CD14-positive monocyte (primary cell): ENCODE measurements around the gene DUSP6. TPM values are rescaled to one million over a fixed set of nuclear protein-coding genes. Genes with fewer than 3 reads are reported as not detected.

Source experiments
- DNase-seq, 3 donors: peaks; one replicate each; pipeline ENCODE4 v3.0.0-alpha.2; 2011 to 2022
- H2AFZ ChIP-seq: 2 replicates; pipeline ENCODE4 v1.6.0; 2012; ENCODE audit warnings: mild to moderate bottlenecking, low read depth, low read length, inconsistent platforms; ENCODE audit not compliant: insufficient read depth, poor library complexity, severe bottlenecking
- H3K27ac ChIP-seq, 2 donors: 1 replicate in 1 of 2; 2 replicates in 1 of 2; pipeline ENCODE4 v1.5.1; 2012 to 2013; ENCODE audit warnings: low read length in 2 of 2, control low read depth in 1 of 2, inconsistent platforms in 1 of 2, low read depth in 1 of 2, mild to moderate bottlenecking in 1 of 2
- H3K27me3 ChIP-seq, 2 donors: one replicate each; pipeline versions ENCODE4 v1.6.0 to v1.6.1; 2011 to 2013; ENCODE audit warnings: low read length in 2 of 2; ENCODE audit not compliant: control insufficient read depth in 2 of 2, insufficient read depth in 2 of 2
- H3K36me3 ChIP-seq, 2 donors: replicated peaks in 1 of 2; 1 replicate in 1 of 2; 2 replicates in 1 of 2; pipeline versions ENCODE4 v1.5.1 to v1.6.1; 2012 to 2013; ENCODE audit warnings: low read length in 2 of 2, control low read depth in 1 of 2, inconsistent platforms in 1 of 2, mild to moderate bottlenecking in 1 of 2; ENCODE audit not compliant: insufficient read depth in 2 of 2, control insufficient read depth in 1 of 2
- H3K4me1 ChIP-seq, 2 donors: 1 replicate in 1 of 2; 2 replicates in 1 of 2; pipeline versions ENCODE4 v1.5.1 to v1.6.1; 2012 to 2013; ENCODE audit warnings: low read length in 2 of 2, control low read depth in 1 of 2, inconsistent platforms in 1 of 2, mild to moderate bottlenecking in 1 of 2, moderate library complexity in 1 of 2; ENCODE audit not compliant: insufficient read depth in 2 of 2, control insufficient read depth in 1 of 2
- H3K4me2 ChIP-seq: replicated peaks from 2 replicates; pipeline ENCODE3; 2012; ENCODE audit warnings: low read length, moderate library complexity, mild to moderate bottlenecking; ENCODE audit not compliant: poor library complexity, severe bottlenecking; ENCODE audit errors: extremely low read depth
- H3K4me3 ChIP-seq, 3 experiments: fragments of 200-600 bp in 1 of 3; sonication (generic) in 1 of 3; replicated peaks in 1 of 3; 1 replicate in 2 of 3; 2 replicates in 1 of 3; pipeline ENCODE4 v1.5.1; 2011 to 2013; ENCODE audit warnings: low read length in 3 of 3, mild to moderate bottlenecking in 3 of 3, control low read depth in 2 of 3, low read depth in 2 of 3, inconsistent platforms in 1 of 3, moderate library complexity in 1 of 3
- H3K79me2 ChIP-seq: 2 replicates; pipeline ENCODE4 v1.6.0; 2012; ENCODE audit warnings: mild to moderate bottlenecking, control low read depth, inconsistent platforms, low read length, moderate library complexity; ENCODE audit not compliant: insufficient read depth
- H3K9ac ChIP-seq: 2 replicates; pipeline ENCODE4 v1.6.0; 2017; ENCODE audit warnings: low read length, mild to moderate bottlenecking; ENCODE audit not compliant: insufficient read depth, poor library complexity, severe bottlenecking
- H3K9me3 ChIP-seq, 2 donors: replicated peaks in 1 of 2; 1 replicate in 1 of 2; 2 replicates in 1 of 2; pipeline versions ENCODE4 v1.5.1 to v1.6.1; 2012 to 2013; ENCODE audit warnings: low read length in 2 of 2, control low read depth in 1 of 2; ENCODE audit not compliant: control insufficient read depth in 1 of 2, insufficient read depth in 1 of 2
- H4K20me1 ChIP-seq: 2 replicates; pipeline ENCODE4 v1.6.0; 2012; ENCODE audit warnings: mild to moderate bottlenecking, low read length, control low read depth, moderate library complexity; ENCODE audit not compliant: insufficient read depth
- H3K27ac Mint-ChIP-seq, 7 donors: one replicate each; pipeline ENCODE4 v1.8.0; 2020; ENCODE audit warnings: mild to moderate bottlenecking in 7 of 7, mixed read lengths in 7 of 7, moderate library complexity in 6 of 7, inconsistent platforms in 2 of 7
- H3K27me3 Mint-ChIP-seq, 3 donors: one replicate each; pipeline ENCODE4 v1.8.0; 2021 to 2022; ENCODE audit warnings: low read depth in 3 of 3, mild to moderate bottlenecking in 3 of 3, mixed read lengths in 3 of 3, moderate library complexity in 3 of 3, inconsistent platforms in 1 of 3
- H3K36me3 Mint-ChIP-seq, 2 donors: one replicate each; pipeline ENCODE4 v1.8.0; 2020; ENCODE audit warnings: mixed read lengths in 2 of 2, inconsistent platforms in 1 of 2, mild to moderate bottlenecking in 1 of 2
- H3K4me1 Mint-ChIP-seq: one replicate; pipeline ENCODE4 v1.8.0; 2020; ENCODE audit warnings: mild to moderate bottlenecking, mixed read lengths
- H3K4me3 Mint-ChIP-seq, 2 donors: one replicate each; pipeline ENCODE4 v1.8.0; 2020; ENCODE audit warnings: mild to moderate bottlenecking in 2 of 2, mixed read lengths in 2 of 2, moderate library complexity in 1 of 2
- H3K9me3 Mint-ChIP-seq, 7 donors: one replicate each; pipeline ENCODE4 v1.8.0; 2020 to 2022; ENCODE audit warnings: mixed read lengths in 7 of 7, mild to moderate bottlenecking in 6 of 7, moderate library complexity in 6 of 7, inconsistent platforms in 2 of 7
- CTCF ChIP-seq: fragments of 200-600 bp; IDR thresholded peaks from one replicate; pipeline ENCODE4 v1.8.0; 2022; ENCODE audit warnings: antibody characterized with exemption, mild to moderate bottlenecking
- WGBS: methylation state at CpG from one replicate; pipeline ENCODE4 v1.1.5; 2013; ENCODE audit warnings: missing lambda C conversion rate; ENCODE audit not compliant: insufficient coverage; 5-methylcytosine and 5-hydroxymethylcytosine counted together
- intact Hi-C, 2 donors: fragments of 100-400 bp; cut with micrococcal nuclease; formaldehyde crosslinking; loops; one replicate each; pipeline versions ENCODE4 v1.15.0 to v1.15.1; 2023
- polyA plus RNA-seq, 3 donors: library from polyadenylated mRNA; depleted of rRNA in 1 of 3; unstranded in 2 of 3; stranded (reverse) in 1 of 3; fragments of 300-500 nt in 2 of 3; fragments of >200 nt in 1 of 3; fragmentation: Illumina TruSeq in 2 of 3; gene quantifications; 1 replicate in 2 of 3; 2 replicates in 1 of 3; pipeline ENCODE4 v1.2.3, GENCODE V29; 2012 to 2021

The DUSP6 gene
- polyA plus RNA-seq, 3 donors: 195 to 880 (median 653) TPM

DNA sequence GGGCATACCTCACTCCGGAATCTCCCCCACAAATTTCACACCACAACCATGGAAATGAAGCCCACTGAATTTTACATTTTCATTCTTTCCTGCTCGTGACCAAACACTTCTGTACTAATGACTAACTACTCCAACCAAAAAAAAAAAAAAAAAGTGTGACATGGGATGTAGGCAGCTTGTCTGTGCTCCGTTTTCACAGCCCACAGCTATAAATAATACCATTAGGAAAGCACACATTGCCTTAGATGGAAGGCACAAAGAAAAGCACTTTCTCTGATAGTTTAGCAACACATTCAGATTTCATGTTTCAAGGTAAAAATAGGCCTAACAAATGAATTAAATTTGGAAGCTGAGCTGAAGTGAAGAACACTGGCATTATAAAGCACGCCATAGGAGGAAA, 42.5 kb downstream of the DUSP6 start:
- H3K27me3 ChIP-seq: no peaks in the 10 kb centered on the region
- no peak for TF ChIP-seq CTCF
- peaks cover 0 to 7% (median 0%) of the 10 kb centered on the region in 7 donors for H3K9me3 Mint-ChIP-seq
- no peak overlapping the region for H3K4me3 ChIP-seq
- no peaks in the 10 kb centered on the region for H4K20me1 ChIP-seq
- H3K79me2 ChIP-seq: no peaks in the 10 kb centered on the region
- no peak overlapping the region for H3K4me3 Mint-ChIP-seq
- no peaks in the 10 kb centered on the region for H3K36me3 Mint-ChIP-seq
- H3K4me1 ChIP-seq: peaks cover 20 to 23% of the 10 kb centered on the region in 2 donors
- no peak for DNase-seq
- H3K4me2 ChIP-seq: no peak overlapping the region
- H3K27ac Mint-ChIP-seq: no peak overlapping the region
- no peaks in the 10 kb centered on the region for H3K9me3 ChIP-seq
- H3K27ac ChIP-seq: no peak overlapping the region
- H3K27me3 Mint-ChIP-seq: peaks cover 0 to 3% (median 0%) of the 10 kb centered on the region in 3 donors
- 17% methylated on average over 1 of the region's 4 CpGs for WGBS
- peaks cover 42% of the 10 kb centered on the region for H3K4me1 Mint-ChIP-seq
- intact Hi-C loops: no loop called here
- H3K9ac ChIP-seq: no peak overlapping the region
- peak overlapping the region; percentile 27 for H2AFZ ChIP-seq
- no peaks in the 10 kb centered on the region for H3K36me3 ChIP-seq

GRCh38 chr12:89309440-89309802, 42.9 kb downstream of the DUSP6 start:
- DNase-seq: no peak
- Mint-ChIP-seq H3K9me3 (peaks cover 0 to 7% (median 0%) of the 10 kb centered on the region in 7 donors), H3K36me3 (no peaks in the 10 kb centered on the region), H3K27ac (no peak overlapping the region), H3K4me3 (no peak overlapping the region), H3K27me3 (peaks cover 0 to 3% (median 0%) of the 10 kb centered on the region in 3 donors), H3K4me1 (peaks cover 42% of the 10 kb centered on the region)
- Histone ChIP-seq H3K36me3 (no peaks in the 10 kb centered on the region), H4K20me1 (no peaks in the 10 kb centered on the region), H3K79me2 (no peaks in the 10 kb centered on the region), H3K9ac (no peak overlapping the region), H3K4me2 (no peak overlapping the region), H3K27ac (no peak overlapping the region), H3K9me3 (no peaks in the 10 kb centered on the region), H2AFZ (peak overlapping the region; percentile 27), H3K4me1 (peaks cover 20 to 23% of the 10 kb centered on the region in 2 donors), H3K4me3 (no peak overlapping the region), H3K27me3 (no peaks in the 10 kb centered on the region)
- 50% methylated on average over 2 of the region's 3 CpGs for WGBS
- no peak for TF ChIP-seq CTCF
- intact Hi-C loops: no loop called here
